HCT116 (cell line): ENCODE measurements around the gene COL23A1. TPM values are rescaled to one million over a fixed set of nuclear protein-coding genes. Genes with fewer than 3 reads are reported as not detected.

Experiments
- JUND ChIP-seq: IDR thresholded peaks from 2 replicates; pipeline ENCODE4 v1.6.1; 2012
- SIN3A ChIP-seq: IDR thresholded peaks from 2 replicates; pipeline ENCODE4 v1.6.1; 2012; ENCODE audit warnings: low read depth
- total RNA-seq: library from RNA; stranded (reverse); gene quantifications from one replicate; pipeline ENCODE4 v1.2.1, GENCODE V29; 2021; ENCODE audit not compliant: unreplicated experiment
- TF ChIP-seq, protein P1 (sequence below): IDR thresholded peaks from 2 replicates; pipeline ENCODE4 v1.6.1; 2012; ENCODE audit warnings: low read depth
- TF ChIP-seq, protein P2 (sequence below), 3 experiments: fragments of 200-600 bp in 1 of 3; sonication (generic) in 1 of 3; IDR thresholded peaks in 2 of 3; conservative IDR thresholded peaks in 1 of 3; 2 replicates each; pipeline ENCODE4 v1.5.1; 2012 to 2017; ENCODE audit warnings: low read depth in 2 of 3, low read length in 2 of 3, antibody characterized with exemption in 1 of 3, borderline replicate concordance in 1 of 3, control low read depth in 1 of 3, mild to moderate bottlenecking in 1 of 3, mixed read lengths in 1 of 3, mixed run types in 1 of 3, moderate library complexity in 1 of 3; ENCODE audit not compliant: insufficient read depth in 1 of 3

The COL23A1 gene
- total RNA-seq, 1 experiment from 2014 or later, result not detected

DNA sequence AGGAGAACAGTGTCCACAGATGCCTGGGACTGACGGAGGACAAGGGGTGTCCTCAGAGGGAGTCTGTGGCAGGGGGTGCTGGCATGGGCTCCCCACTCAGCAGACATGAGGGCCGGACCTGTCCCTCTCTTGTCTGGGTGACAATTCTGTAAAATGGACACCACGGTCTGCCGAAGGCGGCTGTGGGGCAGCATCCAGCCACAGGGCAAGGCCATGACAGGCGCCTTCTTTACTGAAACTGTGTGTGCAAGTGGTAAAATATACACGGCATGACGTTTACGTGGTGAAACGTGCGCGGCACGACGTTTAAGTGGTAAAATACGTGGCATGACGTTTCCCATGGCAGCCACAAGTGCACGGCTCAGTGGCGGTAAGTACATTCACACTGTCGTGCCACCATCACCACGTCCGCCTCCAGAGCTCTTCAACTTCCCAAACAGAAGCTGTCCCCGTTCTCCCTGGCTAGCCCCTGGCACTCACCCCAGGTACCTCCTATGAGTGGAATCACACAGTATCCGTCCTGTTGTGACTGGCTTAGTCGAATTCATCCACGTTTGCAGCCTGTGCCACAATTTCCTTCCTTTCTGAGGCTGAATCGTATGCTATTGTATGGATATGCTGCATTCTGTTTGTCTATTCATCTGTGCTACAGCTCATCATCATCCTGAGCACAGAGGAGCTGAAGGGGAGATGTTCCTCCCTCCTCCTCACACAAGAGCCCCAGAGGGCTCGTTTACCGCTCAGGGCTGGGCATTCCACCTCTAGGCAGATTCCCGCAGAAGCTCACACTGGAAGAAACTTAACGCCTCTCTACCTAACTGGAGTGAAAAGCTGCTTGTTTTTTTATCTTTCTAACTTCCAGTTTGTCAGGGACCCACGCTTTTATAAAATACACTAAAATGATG is 52.5 kb downstream of the COL23A1 start (continued):
- TF ChIP-seq, protein P1, sequence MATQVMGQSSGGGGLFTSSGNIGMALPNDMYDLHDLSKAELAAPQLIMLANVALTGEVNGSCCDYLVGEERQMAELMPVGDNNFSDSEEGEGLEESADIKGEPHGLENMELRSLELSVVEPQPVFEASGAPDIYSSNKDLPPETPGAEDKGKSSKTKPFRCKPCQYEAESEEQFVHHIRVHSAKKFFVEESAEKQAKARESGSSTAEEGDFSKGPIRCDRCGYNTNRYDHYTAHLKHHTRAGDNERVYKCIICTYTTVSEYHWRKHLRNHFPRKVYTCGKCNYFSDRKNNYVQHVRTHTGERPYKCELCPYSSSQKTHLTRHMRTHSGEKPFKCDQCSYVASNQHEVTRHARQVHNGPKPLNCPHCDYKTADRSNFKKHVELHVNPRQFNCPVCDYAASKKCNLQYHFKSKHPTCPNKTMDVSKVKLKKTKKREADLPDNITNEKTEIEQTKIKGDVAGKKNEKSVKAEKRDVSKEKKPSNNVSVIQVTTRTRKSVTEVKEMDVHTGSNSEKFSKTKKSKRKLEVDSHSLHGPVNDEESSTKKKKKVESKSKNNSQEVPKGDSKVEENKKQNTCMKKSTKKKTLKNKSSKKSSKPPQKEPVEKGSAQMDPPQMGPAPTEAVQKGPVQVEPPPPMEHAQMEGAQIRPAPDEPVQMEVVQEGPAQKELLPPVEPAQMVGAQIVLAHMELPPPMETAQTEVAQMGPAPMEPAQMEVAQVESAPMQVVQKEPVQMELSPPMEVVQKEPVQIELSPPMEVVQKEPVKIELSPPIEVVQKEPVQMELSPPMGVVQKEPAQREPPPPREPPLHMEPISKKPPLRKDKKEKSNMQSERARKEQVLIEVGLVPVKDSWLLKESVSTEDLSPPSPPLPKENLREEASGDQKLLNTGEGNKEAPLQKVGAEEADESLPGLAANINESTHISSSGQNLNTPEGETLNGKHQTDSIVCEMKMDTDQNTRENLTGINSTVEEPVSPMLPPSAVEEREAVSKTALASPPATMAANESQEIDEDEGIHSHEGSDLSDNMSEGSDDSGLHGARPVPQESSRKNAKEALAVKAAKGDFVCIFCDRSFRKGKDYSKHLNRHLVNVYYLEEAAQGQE, result no peak
- TF ChIP-seq, protein P2, sequence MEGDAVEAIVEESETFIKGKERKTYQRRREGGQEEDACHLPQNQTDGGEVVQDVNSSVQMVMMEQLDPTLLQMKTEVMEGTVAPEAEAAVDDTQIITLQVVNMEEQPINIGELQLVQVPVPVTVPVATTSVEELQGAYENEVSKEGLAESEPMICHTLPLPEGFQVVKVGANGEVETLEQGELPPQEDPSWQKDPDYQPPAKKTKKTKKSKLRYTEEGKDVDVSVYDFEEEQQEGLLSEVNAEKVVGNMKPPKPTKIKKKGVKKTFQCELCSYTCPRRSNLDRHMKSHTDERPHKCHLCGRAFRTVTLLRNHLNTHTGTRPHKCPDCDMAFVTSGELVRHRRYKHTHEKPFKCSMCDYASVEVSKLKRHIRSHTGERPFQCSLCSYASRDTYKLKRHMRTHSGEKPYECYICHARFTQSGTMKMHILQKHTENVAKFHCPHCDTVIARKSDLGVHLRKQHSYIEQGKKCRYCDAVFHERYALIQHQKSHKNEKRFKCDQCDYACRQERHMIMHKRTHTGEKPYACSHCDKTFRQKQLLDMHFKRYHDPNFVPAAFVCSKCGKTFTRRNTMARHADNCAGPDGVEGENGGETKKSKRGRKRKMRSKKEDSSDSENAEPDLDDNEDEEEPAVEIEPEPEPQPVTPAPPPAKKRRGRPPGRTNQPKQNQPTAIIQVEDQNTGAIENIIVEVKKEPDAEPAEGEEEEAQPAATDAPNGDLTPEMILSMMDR (IDR thresholded peaks at IDR 0.05 in 2 of 3, conservative IDR thresholded peaks at IDR 0.05 in 1 of 3; ENCODE audit: borderline replicate concordance in 1 of 3, insufficient read depth in 1 of 3, low read depth in 2 of 3, low read length in 2 of 3), result no peak
- TF ChIP-seq SIN3A (no peak), JUND (no peak)
